ENCODE data around the gene ZBTB24. TPM values are rescaled to one million over a fixed set of nuclear protein-coding genes. Genes with fewer than 3 reads are reported as not detected.
A peak's percentile ranks its signal among the peaks of the same experiment; 100 is the strongest.

ZBTB24 gene
- total RNA-seq, 1 donor from 2014 or later, result 3.6 TPM

DNA sequence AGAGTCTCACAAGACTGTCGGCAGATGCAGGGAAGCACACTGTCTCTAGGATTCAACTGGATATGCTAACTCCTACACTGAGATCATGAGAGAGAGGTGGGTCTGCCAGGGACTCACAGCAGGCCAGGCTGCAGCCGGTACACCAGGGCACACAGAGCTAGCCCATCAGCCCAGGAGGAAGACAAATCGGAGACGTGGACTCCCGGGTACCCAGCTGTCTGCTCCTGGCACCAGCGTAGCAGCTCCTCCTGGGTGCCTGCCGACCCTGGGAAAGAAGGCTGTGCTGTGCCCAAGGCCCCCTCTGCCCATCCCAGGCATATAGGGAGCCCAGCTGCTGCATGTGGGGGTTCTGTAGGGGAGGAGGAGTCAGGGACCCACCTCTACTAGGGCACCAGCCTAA lies 34.4 kb downstream of the ZBTB24 start:
- TF ChIP-seq, protein P1, sequence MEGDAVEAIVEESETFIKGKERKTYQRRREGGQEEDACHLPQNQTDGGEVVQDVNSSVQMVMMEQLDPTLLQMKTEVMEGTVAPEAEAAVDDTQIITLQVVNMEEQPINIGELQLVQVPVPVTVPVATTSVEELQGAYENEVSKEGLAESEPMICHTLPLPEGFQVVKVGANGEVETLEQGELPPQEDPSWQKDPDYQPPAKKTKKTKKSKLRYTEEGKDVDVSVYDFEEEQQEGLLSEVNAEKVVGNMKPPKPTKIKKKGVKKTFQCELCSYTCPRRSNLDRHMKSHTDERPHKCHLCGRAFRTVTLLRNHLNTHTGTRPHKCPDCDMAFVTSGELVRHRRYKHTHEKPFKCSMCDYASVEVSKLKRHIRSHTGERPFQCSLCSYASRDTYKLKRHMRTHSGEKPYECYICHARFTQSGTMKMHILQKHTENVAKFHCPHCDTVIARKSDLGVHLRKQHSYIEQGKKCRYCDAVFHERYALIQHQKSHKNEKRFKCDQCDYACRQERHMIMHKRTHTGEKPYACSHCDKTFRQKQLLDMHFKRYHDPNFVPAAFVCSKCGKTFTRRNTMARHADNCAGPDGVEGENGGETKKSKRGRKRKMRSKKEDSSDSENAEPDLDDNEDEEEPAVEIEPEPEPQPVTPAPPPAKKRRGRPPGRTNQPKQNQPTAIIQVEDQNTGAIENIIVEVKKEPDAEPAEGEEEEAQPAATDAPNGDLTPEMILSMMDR (conservative IDR thresholded peaks at IDR 0.05; ENCODE audit: low read depth, low read length), result no peak
- H3K4me3 ChIP-seq (ENCODE audit: low read depth, low read length), result no peak overlapping the region
- DNase-seq (ENCODE audit: low read depth), result no peak

DNA sequence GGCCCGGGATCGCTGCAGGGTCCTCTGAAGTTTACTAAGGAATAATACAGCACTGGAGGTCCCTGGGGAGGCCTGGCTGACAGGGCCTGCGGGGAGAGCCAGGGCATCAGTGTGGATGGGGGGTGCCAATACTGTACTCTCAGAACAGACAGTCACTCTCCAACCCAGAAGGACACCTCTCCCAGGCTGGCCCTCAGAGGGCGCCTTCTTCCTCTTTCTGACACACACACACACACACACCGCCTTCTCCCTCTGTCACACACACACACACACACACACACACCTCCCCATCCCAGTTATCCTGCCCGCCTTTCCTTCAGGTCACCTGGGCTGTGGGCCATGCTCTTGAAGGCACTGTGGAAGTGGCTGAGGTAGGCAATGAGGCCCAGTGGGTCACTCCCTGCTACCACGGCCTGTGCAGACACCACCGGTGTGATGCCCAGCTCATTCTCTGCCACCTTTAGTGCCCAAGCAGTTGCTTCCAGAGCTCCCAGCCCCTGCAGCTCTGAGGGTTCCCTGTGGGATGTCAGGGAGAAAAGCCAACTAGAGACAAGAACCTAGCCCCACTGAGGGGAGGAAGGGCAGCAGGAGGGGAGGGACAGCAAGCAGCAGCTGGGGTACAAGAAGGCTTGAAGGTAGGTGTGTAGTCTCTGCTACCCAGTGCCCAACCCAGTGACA lies 35.0 kb downstream of the ZBTB24 start:
- DNase-seq (ENCODE audit: low read depth), result no peak
- TF ChIP-seq, protein P1 (conservative IDR thresholded peaks at IDR 0.05; ENCODE audit: low read depth, low read length), result no peak
- H3K4me3 ChIP-seq (ENCODE audit: low read depth, low read length), result no peak overlapping the region

DNA sequence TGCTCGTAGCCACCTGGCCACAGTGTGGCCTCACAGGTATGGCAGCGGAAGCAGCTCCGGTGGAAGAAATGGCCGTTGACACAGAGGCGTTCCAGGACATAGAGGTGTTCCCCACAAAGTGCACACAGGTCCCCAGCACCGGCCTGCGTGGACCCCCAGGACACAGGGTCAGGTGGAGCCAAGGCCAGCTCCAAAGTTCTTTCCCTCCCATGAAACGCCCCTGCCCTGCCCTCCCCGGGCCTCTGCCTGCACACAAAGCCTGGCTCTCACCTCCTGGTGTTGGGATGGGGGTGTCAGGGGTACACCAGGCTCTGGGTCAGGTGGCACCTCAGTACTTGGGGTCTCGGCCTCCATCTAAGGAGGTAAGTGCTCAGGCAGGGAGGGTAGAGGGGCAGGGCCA lies 35.9 kb downstream of the ZBTB24 start:
- DNase-seq (ENCODE audit: low read depth), result no peak
- no peak overlapping the region for H3K4me3 ChIP-seq (ENCODE audit: low read depth, low read length)
- TF ChIP-seq, protein P1 (conservative IDR thresholded peaks at IDR 0.05; ENCODE audit: low read depth, low read length), result no peak

DNA sequence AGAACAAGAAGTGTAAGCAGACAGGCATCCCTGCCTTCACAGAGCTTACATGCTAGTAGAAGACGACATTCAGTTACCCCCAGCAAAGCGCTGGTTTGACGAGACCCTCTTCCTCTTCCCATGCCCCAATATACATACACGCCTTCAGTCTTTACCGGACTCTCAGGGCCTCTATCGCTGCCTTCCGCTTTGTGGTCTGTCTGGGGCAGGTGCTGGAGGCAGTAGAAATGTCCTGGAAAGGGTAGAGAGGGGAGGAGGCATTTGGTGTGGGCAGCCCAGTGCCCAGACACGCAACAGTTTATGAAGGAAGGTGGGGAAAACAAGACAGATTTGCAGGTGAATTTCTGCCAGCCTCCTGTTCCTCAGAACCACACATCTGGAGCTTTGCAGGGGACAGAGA lies 36.5 kb downstream of the ZBTB24 start:
- H3K4me3 ChIP-seq (ENCODE audit: low read depth, low read length), result no peak overlapping the region
- TF ChIP-seq, protein P1 (conservative IDR thresholded peaks at IDR 0.05; ENCODE audit: low read depth, low read length), result no peak
- no peak for DNase-seq (ENCODE audit: low read depth)

- DNase-seq (ENCODE audit: low read depth), result no peak
- TF ChIP-seq, protein P1 (conservative IDR thresholded peaks at IDR 0.05; ENCODE audit: low read depth, low read length), result no peak
- no peak overlapping the region for H3K4me3 ChIP-seq (ENCODE audit: low read depth, low read length)
Observed at GRCh38 chr6:109446072-109446471, 36.9 kb downstream of the ZBTB24 start.

DNA sequence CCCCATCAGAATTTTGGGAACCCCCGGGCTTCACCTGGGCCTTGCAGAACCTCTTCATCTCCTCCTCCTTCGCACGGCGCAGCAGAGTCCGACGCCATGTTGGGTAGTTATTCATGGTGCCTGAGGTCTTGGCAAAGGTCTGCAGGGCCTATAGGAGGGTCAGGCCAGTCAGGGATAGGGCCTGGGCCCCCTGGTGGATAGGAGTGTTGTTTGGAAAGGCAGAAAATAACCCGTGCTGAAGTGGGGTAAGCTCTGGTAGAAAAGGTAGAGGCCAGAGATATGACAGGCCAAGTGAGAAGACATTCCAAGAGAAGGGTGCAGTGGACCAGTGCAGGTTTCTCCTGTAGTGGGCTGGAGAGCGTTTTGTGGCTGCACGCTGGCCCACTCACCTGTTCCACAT lies 37.6 kb downstream of the ZBTB24 start:
- TF ChIP-seq, protein P1 (conservative IDR thresholded peaks at IDR 0.05; ENCODE audit: low read depth, low read length), result peak; percentile 41
- no peak for DNase-seq (ENCODE audit: low read depth)
- no peak overlapping the region for H3K4me3 ChIP-seq (ENCODE audit: low read depth, low read length)

- DNase-seq (ENCODE audit: low read depth), result no peak
- no peak overlapping the region for H3K4me3 ChIP-seq (ENCODE audit: low read depth, low read length)
- TF ChIP-seq, protein P1 (conservative IDR thresholded peaks at IDR 0.05; ENCODE audit: low read depth, low read length), result no peak
Observed at GRCh38 chr6:109443425-109443950, 39.5 kb downstream of the ZBTB24 start.
